IPS-18c (cell line): ENCODE data around the gene PTGIS.
"Not testable (repeated sequence)": the region's sequence is repeated elsewhere in the genome, so short reads cannot be mapped to it uniquely, and the experiment has no call there.

Source experiments
- H3K4me3 ChIP-seq: 2 replicates; pipeline ENCODE4 v1.7.0; 2013; ENCODE audit warnings: low read depth, mild to moderate bottlenecking, low read length, moderate library complexity; ENCODE audit not compliant: insufficient read depth
- H3K9me3 ChIP-seq: one replicate; pipeline ENCODE4 v1.6.1; 2013; ENCODE audit warnings: mild to moderate bottlenecking, low read length, moderate library complexity; ENCODE audit not compliant: control insufficient read depth, insufficient read depth

The PTGIS gene

DNA sequence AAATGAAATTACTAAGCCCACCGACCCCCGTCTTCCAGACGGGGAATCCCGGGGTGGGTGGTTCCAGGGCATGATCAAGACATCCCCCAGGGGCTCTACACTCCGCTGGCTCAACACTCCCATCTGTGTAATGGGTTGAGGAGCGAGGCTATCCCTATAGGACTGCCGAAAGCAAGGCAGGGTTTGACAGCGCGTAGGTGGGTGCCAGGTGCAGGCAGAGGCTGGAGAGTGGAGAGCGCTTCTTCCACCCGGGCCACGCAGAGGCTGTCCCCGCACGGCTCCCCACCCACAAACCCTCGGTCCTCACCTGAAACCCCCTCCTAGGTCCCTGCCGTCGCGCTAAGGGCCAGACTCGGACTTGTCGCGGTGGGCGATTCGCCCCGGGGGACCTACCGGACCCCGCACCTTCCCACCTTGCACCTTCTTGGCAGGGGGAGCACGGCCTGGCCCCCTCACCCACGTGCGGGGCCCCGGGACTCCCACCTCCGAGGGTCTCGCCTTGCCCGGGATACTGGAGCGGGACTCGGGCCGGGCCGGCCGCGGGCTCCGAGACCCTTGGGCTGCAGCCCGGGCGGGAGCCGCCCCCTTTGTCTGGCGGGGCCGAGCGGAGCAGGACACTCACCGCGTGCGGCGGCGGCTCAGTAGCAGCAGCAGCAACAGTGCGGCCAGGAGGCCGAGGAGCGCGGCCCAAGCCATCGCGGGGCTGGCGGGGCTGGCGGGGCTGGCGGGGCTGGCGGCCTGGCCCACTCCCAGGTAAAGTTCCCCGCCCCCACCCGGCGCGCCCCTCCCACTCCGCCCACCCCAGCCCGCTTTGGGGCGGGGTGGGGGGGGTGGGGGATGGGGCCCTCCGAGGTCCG is at the start of gene PTGIS:
Gene PTGIS, minus strand, starts transcription at position 717 of the 857 bp plus-strand sequence. Its CDS starts 21 bp downstream, at position 696.
- peak within 1 kb of the TSS; percentile 83 for H3K4me3 ChIP-seq
- no peaks in the 10 kb centered on the region for H3K9me3 ChIP-seq

DNA sequence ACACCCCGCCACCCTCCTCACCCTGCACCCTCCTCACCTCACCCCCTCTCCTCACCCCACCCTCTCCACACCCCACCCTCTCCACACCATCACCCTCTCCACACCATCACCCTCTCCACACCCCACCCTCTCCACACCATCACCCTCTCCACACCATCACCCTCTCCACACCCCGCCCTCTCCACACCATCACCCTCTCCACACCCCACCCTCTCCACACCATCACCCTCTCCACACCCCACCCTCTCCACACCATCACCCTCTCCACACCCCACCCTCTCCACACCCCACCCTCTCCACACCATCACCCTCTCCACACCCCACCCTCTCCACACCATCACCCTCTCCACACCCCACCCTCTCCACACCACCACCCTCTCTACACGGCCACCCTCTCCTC is 49.5 kb upstream of the PTGIS start:
- not testable (repeated sequence) for H3K9me3 ChIP-seq, H3K4me3 ChIP-seq

DNA sequence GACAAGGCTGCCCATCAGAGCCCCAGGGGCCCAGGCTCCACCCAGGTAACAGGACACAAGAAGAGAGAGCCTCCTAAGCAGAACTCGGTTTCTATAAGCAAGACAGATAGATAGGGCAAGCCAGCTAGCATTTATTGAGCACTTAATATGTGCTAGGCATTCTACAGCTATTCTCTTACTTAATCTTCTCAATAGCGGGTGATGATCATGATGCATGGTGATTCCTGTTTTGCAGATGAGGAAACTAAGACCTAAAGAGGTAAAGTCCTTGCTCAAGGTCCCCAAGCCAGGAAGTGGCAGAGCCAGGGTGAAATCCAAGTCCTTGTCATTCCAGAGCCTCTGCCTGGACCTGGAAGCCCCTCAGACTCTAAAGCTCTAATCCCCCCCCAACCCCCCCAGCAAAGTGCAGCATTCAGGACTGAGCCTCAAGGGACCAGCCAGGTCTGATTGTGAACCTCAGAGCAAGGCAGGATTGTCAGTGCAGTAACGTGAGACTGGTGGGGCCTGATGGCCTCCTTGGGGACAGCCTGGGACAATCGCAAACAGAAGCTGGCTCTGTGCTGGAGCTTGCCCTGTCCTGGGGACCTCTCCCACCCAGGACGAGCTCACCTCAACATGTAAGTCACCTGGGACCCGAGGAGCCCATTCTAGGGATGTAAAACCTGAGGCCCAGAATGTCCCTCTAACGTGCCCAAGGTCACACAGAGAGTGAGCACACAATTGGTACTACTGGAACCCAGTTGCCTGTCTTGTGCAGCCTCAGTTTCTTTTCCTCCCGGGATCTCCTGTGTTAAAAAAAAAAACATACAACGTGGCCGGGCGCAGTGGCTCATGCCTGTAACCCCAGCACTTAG is 48.4 kb upstream of the PTGIS start:
- peaks cover 3% of the 10 kb centered on the region for H3K9me3 ChIP-seq
- H3K4me3 ChIP-seq: no peak overlapping the region

DNA sequence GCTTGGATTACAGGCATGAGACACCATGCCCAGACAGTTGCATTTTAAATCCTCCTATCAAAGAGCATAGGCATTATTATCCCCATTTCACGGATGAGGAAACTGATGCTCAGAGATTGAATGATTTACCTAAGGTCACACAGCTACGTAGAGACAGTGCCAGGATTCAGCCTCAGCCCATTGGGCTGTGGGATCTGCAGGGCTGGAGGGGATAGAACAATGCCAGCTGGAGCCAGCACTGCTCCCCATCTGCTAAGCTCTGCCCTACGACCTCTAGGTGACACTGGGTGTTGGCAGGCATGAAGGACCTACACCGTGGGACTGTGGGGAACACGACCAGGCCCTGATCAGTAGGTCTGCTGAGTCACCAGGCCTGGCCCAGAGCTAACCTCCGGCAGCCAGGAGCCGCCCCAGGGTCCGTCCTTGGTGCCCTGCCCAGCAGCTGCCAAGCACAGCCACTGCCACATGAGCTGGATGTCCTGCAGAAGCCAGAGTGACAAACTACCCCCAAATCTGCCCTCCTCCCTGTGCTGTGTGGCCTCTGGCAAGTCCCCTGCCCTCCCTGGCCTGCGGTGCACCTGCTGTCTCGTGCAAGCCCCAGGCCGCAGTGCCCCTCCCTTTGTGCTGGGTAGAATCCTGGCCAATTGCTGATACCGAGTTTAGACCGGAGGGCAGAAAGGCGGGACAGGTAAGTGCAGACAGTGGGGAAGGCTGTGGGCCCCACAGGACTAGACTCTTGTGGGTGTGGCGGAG is 47.6 kb upstream of the PTGIS start:
- Histone ChIP-seq H3K4me3 (no peak overlapping the region), H3K9me3 (no peaks in the 10 kb centered on the region)

DNA sequence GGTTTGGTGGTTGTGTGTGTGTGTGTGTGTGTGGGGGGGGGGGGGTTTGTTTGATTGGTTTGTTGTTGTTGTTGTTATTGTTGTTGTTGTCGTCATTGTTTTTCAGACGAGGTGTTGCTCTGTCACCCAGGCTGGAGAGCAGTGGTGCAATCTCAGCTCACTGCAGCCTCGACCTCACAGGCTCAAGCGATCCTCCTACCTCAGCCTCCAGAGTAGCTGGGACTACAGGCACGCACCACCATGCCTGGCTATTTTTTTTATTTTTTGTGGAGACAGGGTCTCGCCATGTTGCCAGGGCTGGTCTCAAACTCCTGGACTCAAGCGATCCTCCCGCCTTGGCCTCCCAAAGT is 47.1 kb upstream of the PTGIS start:
- not testable (repeated sequence) for H3K9me3 ChIP-seq, H3K4me3 ChIP-seq

DNA sequence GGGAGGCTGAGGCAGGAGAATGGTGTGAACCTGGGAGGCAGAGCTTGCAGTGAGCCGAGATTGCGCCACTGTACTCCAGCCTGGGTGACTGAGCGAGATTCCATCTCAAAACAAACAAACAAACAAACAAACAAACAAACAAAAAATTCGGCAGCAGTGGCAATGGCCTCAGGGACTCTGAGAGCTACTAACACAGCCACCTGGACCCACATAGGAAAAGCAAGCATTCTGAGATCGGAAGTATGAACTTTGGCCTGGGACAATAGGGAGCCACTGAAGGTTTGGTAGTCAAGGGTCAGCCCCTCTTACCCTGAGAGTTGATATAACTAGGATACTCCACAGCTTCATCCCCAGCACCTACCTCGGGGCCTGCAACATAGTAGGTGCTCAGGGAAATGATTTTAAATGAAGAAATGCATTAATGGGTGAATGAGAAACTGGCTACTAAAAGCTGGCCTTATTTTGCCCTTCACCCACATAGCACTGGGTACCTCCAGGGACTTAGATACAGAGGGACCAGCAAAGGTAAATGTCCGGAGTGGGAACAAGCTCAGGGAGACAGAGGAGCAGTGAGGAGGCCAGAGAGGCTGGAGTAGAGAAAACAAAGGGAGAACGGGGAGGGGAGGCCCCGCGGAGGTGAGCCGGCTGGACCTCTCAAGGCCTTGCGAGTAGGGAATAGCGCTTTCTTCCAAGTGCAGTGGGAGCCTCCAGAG is 46.6 kb upstream of the PTGIS start:
- no peak overlapping the region for H3K4me3 ChIP-seq

DNA sequence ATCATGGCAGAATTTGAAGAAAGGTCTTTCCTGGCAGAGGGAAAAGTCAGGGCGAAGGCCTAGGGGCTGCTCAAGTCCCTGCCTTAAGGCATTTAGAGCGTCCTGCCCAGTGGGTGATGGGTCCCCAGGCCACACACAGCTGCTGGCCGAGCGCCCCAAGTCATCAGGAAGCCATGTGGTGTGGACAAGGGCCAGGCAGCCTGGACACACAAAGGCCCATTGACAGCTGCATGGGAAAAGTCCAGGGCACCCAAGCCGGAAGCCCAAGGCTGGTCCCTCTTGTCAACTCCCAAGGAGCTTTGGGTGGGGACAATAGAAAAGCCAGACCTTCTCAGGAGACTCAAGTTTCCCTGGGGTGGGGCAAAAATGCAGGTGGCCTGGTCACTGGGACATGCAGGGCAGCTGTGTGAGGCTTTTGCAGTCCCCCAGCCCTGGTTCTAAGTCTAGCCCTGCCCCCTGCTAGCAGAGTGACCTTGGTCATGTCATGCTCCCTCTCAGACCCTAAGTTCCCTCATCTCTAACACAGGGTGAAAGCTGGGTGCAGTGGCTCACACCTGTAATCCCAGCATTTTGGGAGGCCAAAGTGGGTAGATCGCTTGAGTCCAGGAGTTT is 44.3 kb upstream of the PTGIS start:
- Histone ChIP-seq H3K4me3 (no peak overlapping the region), H3K9me3 (no peaks in the 10 kb centered on the region)

More for the DNA sequence above, 46.6 kb upstream of the PTGIS start:
- H3K9me3 ChIP-seq: no peaks in the 10 kb centered on the region

DNA sequence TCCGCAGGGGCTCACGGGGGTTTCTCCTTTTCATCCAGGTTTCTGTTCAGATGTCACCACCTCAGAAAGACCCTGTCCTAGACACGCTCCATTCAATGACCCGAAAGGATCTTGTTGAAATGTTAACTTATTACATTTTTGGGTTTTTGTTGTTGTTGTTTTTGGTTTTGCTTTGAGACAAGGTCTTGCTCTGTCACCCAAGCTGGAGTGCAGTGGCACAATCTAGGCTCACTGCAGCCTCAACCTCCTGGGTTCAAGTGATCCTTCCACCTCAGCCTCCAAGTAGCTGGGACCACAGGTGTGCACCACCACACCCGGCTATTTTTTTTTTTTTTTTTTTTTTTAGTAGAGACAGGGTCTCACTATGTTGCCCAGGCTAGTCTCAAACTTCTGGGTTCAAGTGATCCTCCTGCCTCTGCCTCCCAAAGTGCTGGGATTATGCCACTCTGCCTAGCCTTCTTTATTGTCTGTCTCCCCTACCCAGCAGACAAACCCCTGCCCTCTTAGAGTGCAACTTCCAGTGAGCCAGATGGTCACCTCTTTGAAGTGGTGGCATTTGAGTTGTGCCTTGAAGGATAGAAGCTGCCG is 43.7 kb upstream of the PTGIS start:
- H3K9me3 ChIP-seq, H3K4me3 ChIP-seq: not testable (repeated sequence)

DNA sequence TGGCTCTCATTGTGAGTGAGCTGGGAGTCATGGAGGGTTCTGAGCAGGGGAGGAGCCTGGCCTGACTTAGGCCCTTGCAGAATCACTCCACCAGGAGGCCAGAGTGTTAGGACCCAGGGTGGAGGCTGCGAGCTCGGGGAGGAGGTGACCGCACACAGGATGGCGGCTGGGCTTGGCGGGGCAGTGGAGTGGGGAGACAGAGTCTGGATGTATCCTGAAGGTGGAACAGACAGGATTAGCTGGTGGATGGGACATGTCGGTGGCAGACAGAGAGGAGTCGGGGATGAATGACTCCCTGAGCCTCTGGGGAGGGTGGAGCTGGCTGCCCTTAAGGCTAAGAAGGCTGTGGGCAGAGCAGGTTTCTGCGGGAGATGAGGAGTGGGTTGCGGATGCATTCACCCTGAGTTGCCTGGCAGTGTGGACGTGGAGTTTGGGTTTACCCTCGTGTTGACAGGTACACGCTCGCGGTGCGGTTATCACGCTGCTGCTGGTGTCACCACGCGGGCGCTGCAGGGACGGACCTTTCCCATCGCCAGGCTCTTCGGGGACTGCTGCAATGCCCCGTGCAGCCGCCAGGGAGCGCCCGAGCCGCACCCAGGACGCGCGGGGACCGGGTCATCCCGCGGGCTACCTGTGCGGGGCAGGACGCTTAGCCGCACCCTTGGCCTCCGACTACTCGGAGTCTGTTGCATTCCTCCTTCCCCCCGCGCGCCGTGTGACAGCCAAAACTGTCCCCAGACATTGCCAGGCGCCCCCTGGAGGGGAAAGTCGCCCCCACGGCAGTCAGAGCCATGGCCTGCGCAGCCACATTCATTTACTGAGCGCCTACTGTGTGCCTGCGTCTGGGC is 43.0 kb upstream of the PTGIS start:
- Histone ChIP-seq H3K4me3 (no peak overlapping the region), H3K9me3 (no peaks in the 10 kb centered on the region)

DNA sequence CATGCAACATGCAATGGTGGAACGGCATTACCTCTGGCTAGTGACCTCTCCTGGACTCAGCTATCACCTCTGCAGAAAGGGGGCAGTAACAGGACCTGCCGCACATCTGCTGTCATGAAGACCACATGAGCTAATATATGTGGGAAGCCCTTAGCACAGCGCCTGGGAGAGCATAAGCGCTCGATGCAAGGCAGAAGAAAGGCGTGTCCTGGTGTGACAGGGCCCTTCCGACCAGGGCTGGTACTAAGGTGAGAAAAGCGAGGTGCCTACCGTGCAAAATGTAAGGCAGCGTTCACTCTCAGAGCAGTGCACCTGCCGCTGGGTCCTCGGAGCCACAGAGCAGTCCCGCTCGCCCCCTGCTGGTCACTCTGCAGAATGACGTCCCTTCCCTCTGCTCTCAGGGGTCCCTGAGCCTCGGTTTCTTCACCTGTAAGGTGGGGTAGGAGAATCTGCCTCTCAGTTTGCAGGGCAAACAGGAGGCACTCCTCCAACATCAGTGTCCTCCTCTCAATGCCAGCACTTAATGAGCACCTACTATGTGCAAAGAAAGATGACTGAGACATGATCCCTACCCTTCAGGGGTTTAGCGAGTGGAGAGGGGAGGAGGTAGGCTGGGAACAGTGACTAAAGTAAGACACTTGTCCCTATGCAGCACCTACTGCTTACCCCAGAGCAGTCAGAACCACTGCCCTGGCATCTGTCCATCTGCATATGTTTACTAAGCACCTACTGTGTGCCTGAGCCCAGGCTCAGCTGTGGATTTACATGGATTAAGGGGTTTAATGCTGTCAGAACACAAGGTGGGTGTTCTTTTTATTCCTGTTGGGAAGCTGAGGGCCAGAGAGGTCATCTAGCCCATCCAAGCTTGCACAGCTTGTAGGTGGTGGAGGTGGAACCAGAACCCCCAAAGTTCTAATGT is 41.1 kb upstream of the PTGIS start:
- H3K4me3 ChIP-seq: peak overlapping the region; percentile 31
- H3K9me3 ChIP-seq: peaks cover 2% of the 10 kb centered on the region

DNA sequence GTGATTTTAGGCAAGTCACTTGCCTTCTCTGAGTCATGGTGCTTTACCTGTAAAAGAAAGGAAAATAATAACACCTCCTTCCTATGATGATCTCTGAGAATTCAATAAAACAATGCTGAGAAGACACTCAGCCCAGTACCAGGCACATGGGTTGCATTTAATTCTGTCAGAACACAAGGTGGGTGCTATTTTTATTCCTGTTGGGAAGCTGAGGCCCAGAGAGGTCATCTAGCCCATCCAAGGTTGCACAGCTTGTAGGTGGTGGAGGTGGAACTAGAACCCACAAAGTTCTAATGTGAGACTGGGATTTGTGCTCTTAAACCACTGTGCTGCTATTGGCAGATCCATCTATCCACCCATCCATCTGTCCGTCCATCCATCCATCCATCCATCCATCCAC is 39.6 kb upstream of the PTGIS start:
- H3K4me3 ChIP-seq: no peak overlapping the region
- peaks cover 2% of the 10 kb centered on the region for H3K9me3 ChIP-seq

DNA sequence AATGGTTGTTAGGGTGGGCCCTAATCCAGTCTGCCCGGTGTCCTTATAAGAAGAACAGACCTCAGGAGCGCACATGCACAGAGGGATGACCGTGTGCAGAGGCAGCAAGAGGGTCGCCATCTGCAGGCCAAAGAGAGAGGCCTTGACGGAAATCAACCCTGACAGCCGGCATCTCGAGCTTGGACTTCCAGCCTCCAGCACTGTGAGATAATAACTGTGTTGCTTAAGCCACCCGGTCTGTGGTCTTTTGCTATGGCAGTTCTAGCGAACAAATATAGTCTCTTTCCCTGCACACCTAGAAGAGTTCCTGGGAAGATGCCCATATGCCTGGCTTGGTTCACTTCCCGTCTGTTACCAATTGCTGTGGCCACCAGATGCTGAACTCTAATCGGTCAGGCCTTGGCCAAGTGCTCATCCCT is 35.3 kb upstream of the PTGIS start:
- no peak overlapping the region for H3K4me3 ChIP-seq

DNA sequence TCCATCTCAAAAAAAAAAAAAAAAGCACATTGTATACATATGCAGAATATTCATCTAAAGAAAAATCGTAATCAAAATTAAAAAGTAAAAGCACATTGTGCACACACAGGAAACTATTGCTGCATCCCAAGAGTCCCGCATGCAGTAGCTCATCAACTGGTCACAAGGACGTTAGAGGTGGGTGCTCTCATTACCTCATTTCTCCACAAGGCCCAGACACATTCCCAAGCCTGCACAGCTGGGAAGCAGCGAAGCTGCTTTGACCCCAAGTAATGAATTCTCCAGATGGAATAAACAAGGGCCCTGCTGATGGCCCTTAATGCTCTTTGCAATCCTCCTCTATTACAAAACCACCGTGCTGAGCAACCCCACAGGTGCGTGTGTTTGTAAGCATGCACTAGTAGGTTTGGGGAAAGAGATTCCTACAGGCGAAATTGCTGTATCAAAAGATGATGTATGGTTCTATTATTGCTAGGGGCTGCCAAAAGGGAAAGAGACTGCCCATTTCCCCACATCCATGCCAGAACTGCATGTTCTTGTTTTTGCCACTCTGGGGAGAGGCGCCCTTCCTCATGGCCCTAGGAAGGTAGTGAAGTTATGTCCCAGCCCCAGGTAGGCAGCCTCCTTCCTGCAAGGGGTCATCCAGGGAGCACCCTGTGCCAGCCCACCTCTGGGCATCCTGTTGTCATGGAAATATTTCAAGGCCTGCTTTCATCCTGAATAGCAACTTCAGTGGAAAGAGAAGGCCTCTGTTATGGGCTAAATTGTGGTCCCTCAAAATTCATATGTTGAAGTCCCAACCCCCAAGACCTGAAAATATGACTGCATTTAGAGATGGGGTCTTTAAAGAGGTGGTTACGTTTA is 34.6 kb upstream of the PTGIS start:
- Histone ChIP-seq H3K4me3 (no peak overlapping the region), H3K9me3 (peaks cover 2% of the 10 kb centered on the region)

More for the DNA sequence above, 35.3 kb upstream of the PTGIS start:
- peaks cover 2% of the 10 kb centered on the region for H3K9me3 ChIP-seq
